ENCODE measurements around the gene PPM1L.

DNA sequence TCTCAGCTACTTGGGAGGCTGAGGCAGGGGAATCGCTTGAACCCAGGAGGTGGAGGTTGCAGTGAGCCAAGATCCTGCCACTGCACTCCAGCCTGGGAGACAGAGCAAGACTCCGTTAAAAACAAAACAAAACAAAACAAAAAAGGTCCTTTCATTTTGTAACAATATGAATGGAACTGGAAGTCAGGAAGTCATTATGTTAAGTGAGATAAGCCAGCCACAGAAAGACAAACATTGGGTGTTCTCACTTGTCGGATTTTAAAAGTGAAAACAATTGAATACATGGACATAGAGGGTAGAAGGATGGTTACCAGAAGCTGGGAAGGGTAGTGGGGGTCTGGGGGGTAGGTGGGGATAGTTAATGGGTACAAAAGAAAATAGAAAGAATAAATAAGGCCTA is 361.6 kb downstream of the PPM1L start:
- no peak for TF ChIP-seq EZH2 (IDR thresholded peaks at IDR 0.05; ENCODE audit: borderline replicate concordance, low read depth, low read length, poor library complexity, severe bottlenecking)
- TF ChIP-seq CTCF (conservative IDR thresholded peaks at IDR 0.05; ENCODE audit: low read depth, low read length) = no peak
